Right renal pelvis (tissue), 4 donors: ENCODE measurements around the gene KCNRG. TPM values are rescaled to one million over a fixed set of nuclear protein-coding genes. Genes with fewer than 3 reads are reported as not detected.
"Not testable (repeated sequence)": the region's sequence is repeated elsewhere in the genome, so short reads cannot be mapped to it uniquely, and the experiment has no call there.

ENCODE experiments used
- DNase-seq, 4 donors: peaks; one replicate each; pipeline ENCODE4 v3.0.0-alpha.2; 2013; ENCODE audit warnings: low read depth in 4 of 4, low spot score in 3 of 4, missing footprints in 1 of 4
- polyA plus RNA-seq, 4 donors: library from polyadenylated mRNA; unstranded; fragments of 120-200 nt; gene quantifications; one replicate each; pipeline ENCODE4 v1.2.1, GENCODE V29; 2013; ENCODE audit not compliant: insufficient read length in 4 of 4

Gene KCNRG
- polyA plus RNA-seq, 4 donors: 1.3 to 1.6 (median 1.4) TPM

DNA sequence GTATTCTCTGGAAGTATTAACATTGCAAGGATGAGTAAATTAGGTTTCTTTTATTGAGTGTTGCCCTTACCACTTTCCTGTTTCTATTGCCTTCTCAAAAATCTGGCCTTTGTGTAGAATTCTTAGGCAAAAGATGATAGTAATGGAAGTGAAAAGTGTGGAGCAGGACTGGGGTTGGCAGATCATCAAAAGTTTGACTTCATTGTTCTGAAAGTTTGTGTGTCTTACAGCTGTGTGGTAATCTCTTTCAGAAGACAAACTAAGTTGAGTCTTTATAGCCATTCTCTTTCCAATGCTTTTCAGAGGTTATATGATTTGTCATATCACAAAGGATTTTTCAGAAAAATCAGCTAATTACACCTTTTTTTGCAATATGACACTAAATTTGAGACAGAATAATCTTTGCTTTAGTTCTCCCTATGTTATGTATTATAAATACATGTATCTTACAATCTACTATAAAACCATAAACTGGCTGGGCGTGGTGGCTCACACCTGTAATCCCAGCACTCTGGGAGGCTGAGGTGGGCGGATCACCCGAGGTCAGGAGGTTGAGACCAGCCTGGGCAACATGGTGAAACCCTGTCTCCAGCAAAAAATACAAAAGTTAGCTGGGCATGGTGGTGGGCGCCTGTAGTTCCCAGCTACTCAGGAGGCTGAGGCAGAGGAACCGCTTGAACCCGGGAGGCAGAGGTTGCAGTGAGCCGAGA, 8.7 kb upstream of the KCNRG start:
- no peak for DNase-seq

DNA sequence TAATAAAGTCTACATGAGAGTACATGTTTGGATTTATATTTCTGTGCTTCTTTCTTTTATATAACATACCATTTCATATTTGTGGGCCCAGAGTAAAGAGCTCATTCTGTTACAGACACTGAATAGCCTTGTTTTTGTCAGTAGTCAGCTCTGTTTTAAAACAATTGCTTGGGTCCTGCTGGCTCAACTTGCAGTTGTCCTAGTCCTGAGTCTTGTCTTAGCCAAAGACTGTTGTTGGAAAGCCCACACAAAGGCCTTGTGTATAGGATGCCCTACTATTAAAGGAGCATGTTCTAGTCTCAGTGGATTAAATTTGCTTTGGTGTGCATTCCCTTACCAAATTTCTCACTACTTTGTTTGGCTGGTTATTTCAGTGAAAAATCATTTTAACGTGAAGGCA, 3.8 kb upstream of the KCNRG start:
- no peak for DNase-seq

DNA sequence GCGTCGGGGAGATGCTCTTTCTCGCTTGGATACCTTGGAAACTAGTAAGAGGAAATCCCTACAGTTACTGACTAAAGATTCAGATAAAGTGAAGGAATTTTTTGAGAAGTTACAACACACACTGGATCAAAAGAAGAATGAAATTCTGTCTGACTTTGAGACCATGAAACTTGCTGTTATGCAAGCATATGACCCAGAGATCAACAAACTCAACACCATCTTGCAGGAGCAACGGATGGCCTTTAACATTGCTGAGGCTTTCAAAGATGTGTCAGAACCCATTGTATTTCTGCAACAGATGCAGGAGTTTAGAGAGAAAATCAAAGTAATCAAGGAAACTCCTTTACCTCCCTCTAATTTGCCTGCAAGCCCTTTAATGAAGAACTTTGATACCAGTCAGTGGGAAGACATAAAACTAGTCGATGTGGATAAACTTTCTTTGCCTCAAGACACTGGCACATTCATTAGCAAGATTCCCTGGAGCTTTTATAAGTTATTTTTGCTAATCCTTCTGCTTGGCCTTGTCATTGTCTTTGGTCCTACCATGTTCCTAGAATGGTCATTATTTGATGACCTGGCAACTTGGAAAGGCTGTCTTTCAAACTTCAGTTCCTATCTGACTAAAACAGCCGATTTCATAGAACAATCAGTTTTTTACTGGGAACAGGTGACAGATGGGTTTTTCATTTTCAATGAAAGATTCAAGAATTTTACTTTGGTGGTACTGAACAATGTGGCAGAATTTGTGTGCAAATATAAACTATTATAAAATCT, 2.7 kb upstream of the KCNRG start:
- no peak for DNase-seq

DNA sequence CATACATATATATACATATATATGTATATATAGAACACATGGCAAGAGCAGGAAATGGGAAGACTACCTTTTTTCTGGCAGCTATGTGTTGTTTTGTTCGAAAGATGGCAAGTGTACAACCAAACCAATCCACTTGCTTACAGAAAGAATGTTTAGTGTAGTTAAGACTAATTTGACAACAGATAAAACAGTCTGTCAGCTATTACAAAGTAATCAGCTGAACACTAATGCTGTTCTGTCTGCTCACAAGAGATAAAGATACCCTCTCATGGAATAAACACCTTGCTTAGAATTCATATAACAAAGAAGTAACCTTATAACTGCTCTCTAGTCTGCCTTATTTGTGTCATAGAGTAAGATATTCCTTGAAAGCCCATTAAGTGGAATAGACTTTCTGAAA, 858 bp upstream of the KCNRG start:
- no peak for DNase-seq

DNA sequence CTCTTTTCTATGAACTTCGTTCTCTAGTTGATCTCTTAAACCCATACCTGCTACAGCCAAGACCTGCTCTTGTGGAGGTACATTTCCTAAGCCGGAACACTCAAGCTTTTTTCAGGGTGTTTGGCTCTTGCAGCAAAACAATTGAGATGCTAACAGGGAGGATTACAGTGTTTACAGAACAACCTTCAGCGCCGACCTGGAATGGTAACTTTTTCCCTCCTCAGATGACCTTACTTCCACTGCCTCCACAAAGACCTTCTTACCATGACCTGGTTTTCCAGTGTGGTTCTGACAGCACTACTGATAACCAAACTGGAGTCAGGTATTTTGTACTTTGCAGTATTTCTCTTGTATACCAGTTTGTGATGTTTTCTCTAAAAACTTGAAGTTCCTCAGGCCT, 506 bp downstream of the KCNRG start:
- no peak for DNase-seq

DNA sequence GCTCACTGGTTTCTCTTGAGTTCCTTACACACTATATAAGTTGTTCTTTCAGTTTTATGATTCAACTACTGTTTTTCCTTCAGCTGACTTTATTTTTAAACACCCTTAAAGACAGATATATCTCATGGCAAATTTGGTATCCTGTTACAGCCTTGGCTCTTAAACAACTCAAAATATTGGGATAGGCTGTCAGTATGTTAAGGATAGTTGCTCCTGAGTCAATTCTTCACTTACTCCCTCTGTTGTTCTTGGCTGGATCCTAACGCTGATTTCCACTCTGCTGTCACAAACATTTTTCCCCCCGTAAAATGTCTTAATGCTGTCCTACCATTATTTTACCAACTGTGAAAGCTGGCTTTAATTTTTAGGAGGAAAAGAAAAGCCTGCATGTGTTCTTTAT, 1.2 kb downstream of the KCNRG start:
- DNase-seq: no peak

DNA sequence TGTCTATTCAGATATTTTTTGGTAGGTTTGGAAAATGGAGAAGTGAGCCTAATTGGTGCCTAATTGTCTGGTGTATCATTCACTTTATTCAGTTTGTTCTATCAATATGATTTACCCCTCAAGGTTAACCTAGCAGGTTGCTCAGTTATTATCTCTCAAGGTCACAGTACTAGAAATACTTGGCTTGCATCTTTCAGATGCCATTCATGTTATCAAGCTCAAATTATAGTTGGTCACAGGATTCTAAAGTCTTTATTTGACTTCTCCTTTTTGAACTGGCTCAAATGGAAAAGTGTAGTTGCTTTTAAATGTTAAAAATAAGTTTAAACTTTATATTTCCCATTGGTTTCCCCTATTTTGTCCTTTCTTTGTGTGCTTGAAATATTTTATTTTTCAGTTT, 2.6 kb downstream of the KCNRG start:
- DNase-seq: no peak

DNA sequence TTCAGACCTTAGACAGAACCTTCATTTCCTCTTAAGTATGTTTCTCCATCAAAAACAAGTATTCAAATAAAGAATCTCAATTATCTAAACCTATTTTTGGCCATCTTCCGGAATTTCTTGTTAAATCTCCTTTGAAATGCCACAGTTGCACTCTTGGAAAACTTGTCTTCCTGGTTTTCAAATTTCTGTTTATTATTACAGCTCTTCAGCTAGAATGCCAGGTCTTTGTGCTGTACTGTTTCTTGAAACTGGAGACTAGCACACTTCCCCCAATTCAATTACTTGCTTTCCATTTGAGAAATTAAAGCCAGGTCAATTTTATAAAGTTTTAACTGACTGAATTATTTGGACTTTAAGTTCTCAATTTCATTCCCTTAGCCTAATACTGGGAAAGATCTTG, 10.2 kb downstream of the KCNRG start:
- no peak for DNase-seq

DNA sequence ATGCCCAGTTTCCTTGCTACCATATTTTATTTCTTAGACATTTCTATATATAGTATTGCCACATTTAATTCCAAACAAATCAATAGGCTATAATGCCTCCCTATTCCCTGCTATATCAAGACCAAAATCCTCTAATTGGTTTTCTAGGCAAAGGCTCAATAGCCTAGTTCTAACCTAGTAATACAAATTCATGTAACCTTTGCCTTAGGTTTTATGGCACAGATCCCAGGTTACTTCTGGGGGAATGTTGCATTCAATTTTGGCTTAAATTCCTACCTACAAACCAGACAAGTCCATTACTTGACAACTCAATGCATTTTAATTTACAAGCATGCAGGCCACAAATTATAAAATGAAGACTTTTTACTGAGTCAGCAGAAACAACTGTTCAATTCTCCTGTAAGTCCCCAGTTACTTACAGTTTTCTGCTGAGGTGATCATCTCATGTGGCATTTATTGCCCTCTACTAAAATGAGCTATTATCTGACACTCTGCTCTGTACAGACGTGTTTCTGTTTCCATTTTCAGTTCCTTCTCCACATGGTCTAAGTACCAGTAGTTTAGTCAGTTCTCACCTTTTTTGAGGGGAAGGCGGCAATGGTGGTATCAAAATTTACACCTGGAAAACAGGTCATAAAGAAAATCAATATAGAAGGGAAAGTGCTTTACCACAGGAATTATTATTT, 11.7 kb downstream of the KCNRG start:
- DNase-seq: no peak

DNA sequence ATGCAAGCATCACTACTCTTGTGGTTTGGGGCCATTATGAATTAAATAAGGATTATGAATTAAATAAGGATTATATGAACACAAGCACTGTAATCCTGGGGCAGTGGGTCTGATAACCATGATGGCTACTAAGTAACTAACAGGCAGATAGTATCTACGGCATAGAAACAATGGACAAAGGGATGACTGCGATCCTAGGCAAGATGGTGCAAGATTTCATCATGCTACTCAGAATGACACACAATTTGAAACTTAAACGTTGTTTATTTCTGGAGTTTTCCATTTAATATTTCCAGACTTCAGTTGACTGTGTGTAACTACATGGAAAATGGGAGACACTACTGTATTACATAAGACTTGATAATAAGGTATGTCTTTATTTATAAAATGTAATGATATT, 15.1 kb downstream of the KCNRG start:
- DNase-seq: no peak

DNA sequence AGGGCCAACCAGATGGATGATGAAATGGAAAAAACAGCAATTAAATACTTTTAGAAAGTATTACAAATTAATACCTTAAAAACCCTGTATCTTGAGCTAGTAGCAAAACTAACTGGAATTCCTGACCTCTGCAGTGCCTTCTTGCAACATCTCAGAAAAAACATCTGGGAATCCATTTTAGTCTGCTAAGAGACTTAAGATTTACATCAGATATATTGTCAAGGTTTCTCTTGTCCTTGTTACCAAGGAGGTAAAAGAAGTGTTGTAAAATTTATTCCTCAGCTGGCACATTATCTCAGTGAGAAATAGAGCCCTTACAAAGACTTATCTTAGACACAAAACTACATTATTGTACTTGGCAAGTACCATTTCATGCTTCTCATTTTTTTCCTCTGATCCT, 18.5 kb downstream of the KCNRG start:
- DNase-seq: no peak

DNA sequence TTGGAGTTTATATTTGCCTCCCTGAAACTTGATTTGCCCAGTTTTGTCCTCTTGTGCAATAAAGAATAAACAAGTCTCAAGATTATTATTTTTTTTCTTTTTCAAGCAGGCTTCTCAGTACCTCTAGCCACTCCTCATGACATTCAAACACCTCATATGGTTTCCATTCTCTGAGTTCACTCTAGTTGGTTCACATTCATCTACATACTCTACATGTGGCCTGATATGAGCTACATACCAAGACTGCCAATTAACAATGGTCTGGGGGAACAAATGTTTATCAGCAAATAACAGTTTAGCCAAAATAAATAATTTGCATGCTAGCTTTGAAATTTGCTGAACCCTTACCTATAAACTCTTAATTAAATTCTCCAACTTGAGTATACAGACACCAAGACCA, 22.5 kb downstream of the KCNRG start:
- no peak for DNase-seq

DNA sequence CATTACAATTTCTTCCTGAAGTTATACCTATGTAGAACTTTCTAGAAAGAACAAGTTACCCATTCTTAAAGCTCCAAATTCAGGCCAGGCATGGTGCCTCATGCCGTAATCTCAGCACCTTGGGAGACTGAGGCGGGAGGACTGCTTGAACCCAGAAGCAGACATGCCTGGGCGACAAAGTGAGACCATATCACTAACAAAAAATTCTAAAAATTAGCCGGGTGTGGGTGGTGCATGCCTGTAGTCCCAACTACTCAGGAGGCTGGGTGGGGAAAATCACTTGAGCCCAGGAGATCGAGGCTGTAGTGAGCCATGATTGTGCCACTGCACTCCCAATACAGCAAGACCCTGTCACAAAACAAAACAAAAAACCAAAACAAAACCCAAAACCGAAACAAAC, 23.0 kb downstream of the KCNRG start:
- no peak for DNase-seq

DNA sequence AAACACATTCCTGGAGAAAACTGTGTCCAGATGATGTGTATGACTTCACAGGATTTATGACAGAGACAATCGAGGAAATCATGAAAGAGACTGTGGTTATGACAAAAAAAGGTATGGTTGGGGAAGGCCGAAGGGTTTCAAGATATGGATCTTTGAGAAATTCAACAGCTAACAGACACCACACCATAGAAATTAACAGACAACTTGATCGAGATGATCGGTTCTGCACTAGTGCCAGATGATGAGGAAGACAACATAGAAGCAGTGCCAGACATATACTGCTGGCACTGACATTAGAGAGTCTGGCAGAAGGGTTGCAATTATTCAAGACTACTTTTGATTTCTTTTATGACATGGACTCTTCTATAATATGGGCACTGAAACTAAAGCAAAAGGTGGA, 37.2 kb downstream of the KCNRG start:
- no peak for DNase-seq

DNA sequence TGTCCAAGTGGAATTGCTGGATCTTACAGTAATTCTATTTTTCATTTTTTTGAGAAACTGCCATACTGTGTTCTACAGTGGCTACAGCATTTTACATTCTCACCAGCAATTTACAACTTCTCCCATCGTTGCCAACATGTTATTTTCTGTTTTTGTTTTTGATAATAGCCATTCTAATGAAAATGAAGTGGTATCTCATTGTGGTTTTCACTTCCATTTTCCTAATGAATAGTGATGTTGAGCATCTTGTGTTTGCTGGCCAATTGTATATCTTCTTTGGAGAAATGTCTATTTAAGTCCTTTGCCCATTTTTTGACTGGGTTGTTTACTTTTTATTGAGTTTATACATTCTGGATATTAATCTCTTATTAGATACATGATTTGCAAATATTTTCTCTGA, 38.6 kb downstream of the KCNRG start:
- no peak for DNase-seq

DNA sequence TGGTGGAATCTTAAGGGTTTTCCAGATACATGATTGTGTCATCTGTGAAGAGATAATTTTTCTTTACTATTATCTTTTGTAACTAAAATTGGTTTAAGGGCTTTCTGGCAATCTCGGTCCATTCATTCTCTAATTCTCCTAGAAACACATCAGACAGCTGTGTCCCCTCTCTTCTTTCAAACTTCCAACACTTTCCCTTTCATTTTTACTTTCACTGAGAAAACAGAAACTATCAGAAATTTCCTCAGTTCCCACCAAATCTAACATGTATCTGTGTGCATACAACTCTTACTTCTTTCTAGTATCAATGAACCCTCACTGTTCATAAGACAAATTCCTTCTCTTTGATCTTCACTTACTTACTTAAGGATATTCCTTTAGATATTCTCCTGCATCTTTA, 40.2 kb downstream of the KCNRG start:
- DNase-seq: no peak

DNA sequence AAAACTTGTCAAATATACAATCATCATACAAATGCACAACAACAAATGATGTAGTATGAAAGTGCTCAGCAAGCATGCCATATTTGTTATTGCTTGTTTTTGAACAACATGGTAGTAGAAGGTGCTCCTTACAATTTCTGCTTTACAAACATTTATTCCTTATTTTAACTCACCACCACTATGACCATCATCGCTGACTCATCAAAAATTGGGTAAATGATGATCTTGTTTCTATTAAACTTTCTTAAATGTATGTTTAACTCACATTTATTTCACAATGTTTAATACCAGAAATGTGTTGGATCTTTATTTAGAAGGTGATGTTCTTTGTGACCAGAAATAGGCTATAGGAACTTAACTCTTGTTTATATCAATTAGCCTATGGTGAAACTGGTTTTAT, 45.5 kb downstream of the KCNRG start:
- no peak for DNase-seq

DNA sequence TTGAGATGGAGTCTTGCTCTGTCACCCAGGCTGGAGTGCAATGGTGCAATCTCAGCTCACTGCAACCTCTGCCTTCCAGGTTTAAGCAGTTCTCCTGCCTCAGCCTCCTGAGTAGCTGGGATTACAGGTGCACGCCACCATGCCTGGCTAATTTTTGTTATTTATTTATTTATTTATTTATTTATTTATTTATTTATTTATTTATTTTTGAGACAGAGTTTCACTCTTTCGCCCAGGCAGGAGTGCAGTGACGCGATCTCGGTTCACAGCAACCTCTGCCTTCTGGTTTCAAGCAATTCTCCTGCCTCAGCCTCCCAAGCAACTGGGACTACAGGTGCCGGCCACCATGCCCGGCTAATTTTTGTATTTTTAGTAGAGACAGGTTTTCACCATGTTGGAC, 47.1 kb downstream of the KCNRG start:
- not testable (repeated sequence) for DNase-seq

DNA sequence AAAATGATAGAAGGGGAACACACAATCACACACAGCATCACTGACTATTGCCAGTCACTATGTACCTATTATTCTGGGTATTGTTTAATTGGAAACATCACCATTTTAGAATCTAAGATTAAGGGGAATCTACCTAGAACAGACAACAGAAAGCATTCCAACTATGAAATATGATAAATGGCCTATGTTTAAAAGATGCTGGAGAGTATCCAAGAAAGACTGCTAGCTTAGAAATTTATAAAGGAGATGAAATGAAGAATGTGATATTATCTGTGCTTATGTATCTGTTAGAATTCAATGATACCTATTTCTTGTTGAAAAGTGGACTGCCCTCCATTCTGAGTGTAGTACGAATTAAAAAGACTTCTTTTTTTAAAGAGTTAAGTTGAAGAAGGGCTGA, 50.5 kb downstream of the KCNRG start:
- no peak for DNase-seq

DNA sequence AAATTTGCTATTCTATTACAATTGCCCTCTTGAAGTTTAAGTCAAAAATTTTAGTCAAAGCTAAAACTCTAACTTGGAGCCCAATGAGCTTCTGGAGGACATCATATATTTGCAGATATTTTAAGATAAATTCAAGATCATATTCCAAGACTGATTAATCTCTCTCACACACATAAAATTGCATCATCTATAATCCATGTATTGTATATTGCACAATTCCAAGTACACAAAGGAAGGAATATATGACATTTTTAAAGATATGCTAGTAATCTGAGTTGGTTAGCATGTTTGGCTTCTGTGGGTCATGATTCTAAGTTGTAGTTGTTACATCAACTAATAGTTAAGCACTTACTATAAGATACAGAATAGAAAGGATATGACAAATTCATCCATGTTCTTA, 53.3 kb downstream of the KCNRG start:
- DNase-seq: no peak

DNA sequence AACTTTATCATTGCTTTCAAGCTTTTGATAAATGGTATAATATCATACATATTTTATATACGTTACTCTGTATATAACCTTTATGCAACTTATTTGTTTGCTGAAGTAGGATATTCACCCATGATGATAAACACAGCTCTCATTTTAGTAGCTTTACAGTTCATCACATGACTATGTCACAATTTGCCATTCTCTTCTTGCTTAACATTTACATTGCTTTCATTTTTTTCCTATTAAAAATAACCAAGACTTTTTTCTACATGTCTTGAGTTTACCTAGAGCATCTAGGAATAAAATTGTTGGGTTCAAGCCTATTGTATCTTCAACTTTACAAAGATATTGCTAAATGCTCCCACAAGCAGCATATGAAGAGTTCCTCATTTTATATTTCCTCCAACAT, 54.0 kb downstream of the KCNRG start:
- DNase-seq: no peak

DNA sequence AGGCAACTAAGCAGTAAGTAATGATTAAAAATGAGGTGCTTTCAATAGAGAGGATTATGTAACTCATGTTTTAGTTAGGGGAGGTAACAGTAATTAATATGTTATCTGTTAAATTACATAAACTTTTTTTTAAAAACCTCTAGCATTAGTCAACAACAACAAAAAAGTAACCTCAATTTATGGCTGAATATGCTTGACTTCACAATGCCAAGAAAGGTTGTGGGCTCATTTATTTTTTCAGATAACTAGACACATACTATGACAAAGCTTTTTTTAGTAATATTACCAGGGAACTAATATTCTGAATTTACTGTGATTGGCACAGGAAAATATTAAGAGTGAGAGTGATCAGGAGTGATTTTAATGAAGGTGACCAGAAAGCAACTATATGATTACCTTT, 54.9 kb downstream of the KCNRG start:
- no peak for DNase-seq
